Left colon (tissue), 2 donors: ENCODE measurements around the gene DCP1B. TPM values are rescaled to one million over a fixed set of nuclear protein-coding genes. Genes with fewer than 3 reads are reported as not detected.

Source experiments
- ATAC-seq: fragments of 200-7000 bp; cut with Tn5 transposase; one replicate; pipeline ENCODE4 v1.9.1; 2020; ENCODE audit warnings: mild to moderate bottlenecking, moderate library complexity
- DNase-seq, 2 donors: peaks; one replicate each; pipeline ENCODE4 v3.0.0-alpha.2; 2020
- intact Hi-C, 2 donors: fragments of 100-400 bp; cut with DNase I in 1 of 2; cut with micrococcal nuclease in 1 of 2; formaldehyde crosslinking; loops; one replicate each; pipeline versions ENCODE4 v1.11.2 to v1.14.0; 2022; cut with DNase I, micrococcal nuclease
- total RNA-seq, 2 donors: library from RNA; stranded (reverse); fragmentation: NEBNext Ultra II Directional; extraction: Animal tissue kit (Norgen Biotek cat#: 25700); gene quantifications; one replicate each; pipeline ENCODE4 v1.2.1, GENCODE V29; 2021
- donor health status: DM: no; HTN: no; CAD: no.
- donor health status: DM: yes; HTN: yes; CAD: no.

The DCP1B gene
- total RNA-seq, 2 donors from 2014 or later: 7.9 to 10.9 TPM

DNA sequence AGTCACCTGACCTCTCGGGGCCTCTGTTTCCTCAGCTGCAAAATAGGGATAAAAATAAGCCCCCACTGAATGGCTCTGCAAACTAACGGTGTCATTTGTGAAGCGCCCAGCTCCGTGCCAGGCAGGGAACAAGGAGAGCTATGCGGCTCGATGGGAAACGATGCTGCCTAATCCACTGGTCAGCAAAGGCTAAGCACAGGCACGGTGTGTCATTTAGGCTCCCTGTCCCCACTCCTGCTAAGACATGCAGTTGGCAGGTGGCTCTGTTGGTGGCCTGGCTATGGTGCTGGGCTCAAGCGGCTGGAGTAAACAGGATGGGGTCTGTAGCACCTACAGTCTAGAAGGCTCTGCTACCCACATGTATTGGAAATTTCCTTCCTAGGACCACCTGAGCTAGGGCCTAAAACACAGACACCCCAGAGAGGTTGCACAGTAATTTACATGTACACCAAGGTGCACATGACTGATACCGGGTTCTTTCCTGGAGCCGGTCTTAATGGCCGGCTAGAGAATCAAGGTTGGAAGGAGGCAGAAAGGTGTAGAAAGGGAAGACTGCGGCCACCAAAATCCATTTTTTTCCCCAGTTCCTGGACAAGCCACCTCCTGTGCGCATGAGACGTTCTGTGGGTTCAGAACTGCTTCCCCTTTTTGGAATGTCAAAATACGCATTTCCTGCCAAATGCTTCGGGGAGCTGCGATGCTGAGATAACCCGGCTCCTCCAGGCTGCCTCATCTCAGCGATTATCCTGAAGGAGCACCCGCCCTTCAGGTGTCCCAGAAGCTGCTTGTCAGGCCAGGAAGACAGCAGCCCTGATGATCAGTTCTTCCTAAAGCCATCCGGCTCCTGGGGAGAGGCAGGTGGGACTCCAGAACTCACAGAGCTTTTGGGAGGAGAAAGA lies 86.8 kb downstream of the DCP1B start:
- ATAC-seq: no peak
- no peak for DNase-seq
- intact Hi-C loops: loop anchor here in 1 of 2 donors (10.0 kb wide), 1 partner anchor 93 kb away; the partner anchor contains the start of gene LRTM2

DNA sequence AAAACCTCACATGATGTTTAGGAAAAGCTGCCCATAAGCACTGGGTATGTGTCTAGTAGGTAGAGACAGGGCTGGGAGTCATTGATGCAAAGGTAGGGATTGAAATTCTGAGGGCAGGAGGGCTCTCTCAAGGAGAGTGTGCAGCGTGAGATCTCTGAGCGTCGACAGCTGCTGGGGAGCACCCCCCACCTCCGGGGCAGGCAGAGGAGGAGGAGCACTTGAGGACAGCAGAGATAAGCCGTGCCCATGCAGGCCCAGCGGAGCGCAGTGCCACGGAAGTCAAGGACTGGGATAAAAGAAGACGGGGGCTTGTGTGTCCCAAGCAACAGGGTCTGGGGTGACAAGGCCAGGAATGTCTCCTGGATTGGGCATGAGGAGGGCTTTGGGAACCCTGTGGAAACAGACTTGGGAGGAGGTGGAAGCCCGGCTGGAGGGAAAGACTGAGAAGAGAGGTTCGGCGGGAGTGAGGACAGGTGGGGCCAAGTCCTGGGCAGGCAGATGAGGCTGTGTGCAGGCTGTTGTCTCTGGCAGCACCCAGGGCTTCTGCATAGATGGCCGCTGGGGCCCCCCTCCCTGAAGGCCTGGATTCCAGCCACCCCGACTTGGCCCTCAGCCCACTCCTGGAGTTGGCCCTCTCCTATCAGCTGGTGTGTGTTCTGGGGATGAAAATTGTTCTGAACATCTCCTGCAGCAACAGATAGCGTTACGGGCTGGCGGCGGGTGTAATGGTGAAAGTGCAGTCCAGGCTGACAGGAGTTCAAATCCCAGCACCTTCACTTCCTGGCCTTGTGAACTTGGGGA lies 87.7 kb downstream of the DCP1B start:
- ATAC-seq: no peak
- no peak for DNase-seq
- intact Hi-C loops: loop anchor here in 1 of 2 donors (10.0 kb wide), 1 partner anchor 92 kb away; the partner anchor contains the start of gene LRTM2

DNA sequence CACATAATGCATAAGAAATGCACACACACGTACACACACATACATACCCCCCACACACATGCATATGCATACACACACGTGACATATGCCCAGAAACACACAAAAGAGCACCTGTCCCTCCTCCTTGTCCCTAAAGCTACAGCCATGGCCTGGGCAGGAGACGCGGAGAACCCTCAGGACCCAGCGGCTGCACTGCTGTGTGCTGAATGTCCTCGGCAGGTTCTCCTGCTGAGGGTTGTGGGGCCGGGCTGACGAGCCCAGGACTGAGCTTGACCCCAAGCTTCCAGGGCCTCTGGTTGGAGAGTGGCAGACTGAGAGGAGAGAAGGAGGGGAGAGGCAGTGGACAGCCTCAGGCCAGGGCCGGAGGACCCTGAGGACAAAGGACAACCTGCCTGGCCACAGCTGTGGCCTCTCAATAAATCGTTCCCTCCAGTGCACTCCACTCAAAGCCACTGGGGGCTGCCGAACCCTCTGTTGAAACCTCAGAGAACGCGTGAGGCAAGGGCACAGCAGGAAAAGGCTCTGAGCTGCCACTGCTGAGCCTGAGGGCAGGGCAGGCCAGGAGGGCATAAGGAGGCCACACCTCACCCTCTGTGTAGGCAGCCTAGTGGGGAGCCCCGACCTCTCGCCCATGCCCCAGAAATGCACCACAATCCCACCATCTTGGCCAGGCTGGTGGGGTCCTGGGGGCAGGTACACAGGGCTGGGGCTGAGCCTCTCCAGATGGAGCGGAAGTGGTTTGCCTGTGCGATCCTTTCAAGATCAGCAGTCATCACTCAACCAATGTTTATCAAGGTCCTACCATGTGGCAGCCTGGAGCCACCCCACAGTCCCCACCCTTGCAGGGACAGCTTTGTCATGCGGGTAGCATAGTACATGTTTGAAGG lies 88.9 kb downstream of the DCP1B start:
- intact Hi-C loops: loop anchor here in 1 of 2 donors (10.0 kb wide), 1 partner anchor 91 kb away; the partner anchor contains the start of gene LRTM2
- ATAC-seq (no peak), DNase-seq (peak in 1 of 2 donors; percentile 16)

DNA sequence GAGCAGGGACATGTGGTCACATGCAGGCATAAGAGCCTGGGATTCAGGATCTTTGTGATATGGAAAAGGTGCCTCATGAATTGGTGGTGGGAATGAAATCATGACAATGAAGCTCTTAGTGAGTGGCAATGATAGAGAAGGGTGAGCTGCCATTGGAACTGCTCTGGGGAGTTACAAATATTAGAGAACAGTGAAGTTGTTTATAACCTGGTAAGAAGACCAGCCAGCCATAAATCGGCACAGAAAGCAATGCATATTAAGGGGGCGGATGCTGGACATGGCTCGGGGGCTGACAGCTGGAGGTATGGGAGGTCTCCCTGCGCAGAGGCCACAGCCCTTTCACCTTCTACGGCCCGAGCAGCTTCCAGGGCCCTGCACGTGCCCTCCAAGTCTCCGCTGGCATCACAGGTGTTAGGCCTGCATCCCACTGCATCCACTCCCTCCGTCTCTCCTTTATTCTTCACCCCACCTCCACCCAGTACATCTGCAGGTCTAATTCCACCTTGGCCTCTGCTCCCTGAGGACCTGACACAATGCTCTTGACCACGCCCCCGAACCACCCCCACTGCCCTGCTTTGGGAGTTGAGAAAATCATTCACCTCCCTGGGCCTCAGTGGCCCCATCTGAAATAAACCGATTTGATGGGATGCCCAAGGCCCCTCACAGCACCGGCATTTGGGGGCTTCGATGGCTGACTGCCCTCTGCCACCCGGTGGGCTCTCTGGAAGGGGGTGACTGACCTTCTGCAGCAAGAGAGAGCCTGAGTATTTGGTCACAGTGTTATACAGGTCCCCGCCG lies 89.9 kb downstream of the DCP1B start:
- intact Hi-C loops: loop anchor here in 1 of 2 donors (10.0 kb wide), 1 partner anchor 90 kb away; the partner anchor contains the start of gene LRTM2
- DNase-seq (peak in 1 of 2 donors; percentile 16), ATAC-seq (no peak)

DNA sequence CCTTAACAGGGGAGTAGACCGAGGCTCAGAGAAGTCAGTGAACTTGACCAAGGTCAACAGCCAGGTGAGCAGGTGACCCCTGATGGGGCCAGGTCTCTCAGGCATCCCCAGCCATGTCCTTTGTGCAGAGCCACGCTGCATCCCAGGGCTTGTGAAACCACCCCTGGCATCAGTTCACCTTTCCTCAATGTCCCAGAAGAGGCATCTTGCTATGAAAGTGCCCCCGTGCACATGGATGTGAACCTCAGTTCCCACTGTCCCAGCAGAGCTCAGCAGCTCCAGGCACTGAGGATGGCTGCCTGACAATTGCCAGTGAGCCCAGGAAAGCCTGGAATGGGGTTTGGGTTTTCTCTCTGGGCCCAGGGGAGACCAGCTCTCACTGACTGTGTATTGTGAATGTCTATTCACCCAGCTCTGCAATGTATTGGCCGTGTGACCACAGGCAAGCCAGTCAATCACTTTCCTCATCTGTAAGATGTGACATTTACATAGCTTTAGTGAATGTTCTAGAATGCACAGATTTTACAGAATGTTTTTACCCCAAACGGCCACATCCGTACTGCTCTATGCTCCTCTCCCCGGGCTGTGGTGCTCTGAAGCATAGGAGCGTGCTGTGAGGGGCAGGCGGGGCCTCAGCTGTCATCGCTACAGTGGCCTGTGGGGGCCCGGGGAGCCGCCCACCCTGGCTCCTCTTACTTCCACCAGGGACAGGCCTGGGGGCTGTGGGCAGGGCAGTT lies 90.7 kb downstream of the DCP1B start:
- DNase-seq (peak in 1 of 2 donors; percentile 11), ATAC-seq (no peak)
- intact Hi-C loops: loop anchor here in 1 of 2 donors (10.0 kb wide), 1 partner anchor 89 kb away; the partner anchor contains the start of gene LRTM2

DNA sequence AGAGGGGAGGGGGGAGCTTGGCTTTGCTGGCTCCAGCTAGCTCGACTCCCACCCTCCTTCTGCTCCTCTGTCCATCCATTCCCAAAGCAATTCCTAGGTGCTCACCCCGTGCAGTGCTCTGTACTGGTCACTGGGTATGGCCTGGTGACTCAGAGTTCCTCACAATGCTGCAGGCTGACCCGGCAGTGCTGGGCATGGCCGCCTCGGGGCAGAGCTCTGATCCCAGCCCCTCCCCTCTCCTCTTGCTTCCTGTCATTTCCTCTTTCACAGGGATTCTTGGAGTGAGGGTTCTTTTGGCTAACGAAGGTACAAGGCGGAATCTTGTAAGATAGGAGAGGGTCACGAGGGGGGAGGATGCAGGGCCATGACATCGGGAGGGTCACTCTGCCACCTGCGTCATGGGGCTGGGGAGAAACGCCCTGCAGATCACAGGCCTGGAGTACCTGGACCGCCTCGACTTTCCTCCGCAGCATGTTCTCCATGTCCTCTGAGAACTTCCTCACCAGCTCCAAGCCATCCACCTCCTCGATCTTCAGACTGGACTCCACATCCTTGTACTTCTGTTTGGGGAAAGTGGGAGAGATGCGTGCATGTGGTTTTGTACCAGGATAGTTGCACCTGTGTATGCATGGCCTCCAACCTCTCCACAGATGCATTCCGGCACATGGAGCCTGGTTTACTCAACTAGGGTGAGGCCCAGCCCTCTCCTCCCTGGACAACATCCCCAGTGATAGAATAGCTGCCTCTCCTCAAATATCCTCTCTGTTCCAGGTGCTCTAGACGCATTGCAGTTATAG lies 91.5 kb downstream of the DCP1B start:
- intact Hi-C loops: loop anchor here in 1 of 2 donors (10.0 kb wide), 1 partner anchor 88 kb away; the partner anchor contains the start of gene LRTM2
- ATAC-seq (no peak), DNase-seq (no peak)

DNA sequence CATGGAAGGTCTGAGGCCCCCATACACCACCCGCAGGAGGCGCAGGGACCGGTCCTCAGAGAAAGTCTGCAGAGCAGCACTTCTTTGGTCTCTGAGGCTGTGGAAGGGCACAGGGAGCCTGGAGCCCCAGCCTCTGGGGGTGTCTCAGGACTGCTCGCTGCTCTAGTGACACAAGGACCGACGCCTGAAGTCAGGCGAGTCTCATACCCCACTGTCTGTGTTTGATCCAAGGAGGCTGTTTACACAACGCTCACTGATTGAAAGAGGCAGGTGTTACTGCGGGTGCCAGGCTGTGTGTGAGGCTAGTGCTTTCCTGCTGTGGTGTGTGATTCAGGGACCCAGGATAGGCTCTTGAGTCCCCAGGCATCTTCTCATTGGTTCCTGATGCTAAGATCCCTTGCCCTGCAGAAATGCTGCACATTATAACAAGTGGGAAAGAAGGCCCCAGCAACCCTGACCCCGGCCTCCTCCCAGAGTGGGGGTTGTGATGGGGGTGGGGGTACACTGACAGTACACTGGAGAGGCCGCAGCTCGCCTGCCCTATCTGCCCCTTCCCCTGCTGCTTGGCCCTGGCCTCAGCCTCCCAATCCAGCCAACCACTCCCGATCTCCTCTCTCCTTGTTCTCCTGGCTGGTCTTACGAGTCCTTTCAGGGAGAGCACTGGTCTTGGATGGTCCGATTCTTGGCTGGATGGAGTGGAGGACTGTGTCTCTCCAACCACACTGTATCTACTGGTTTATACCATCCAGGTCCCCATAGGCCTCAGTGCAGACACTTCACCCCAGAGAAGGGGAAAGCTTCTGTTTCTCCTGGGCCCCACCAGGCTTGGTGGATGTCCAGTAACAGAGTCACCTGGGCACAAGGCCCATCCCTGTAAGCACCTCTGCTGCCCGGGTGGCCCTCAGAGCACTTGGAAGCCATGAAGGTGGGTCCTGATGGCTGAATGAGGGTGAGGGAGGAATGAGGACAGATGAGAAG lies 92.4 kb downstream of the DCP1B start:
- intact Hi-C loops: loop anchor here in 1 of 2 donors (10.0 kb wide), 1 partner anchor 87 kb away; the partner anchor contains the start of gene LRTM2
- ATAC-seq (no peak), DNase-seq (no peak)

DNA sequence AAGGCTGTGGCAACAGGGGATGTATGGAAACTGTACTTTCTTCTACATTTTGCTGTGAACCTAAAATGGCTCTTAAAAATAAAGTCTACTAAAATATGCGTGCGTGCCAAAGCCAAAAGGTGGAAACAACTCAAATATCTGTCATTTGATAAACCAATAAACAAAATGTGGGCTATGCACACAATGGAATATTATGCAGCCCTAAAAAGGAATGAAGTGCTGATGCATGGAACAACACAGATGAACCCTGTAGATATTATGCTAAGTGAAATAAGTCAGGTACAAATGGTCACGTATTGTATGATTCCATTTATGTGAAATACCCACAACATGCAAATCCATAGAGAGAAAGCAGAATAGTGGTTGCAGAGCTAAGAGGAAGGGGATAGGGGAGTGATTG lies 93.8 kb downstream of the DCP1B start:
- ATAC-seq (no peak), DNase-seq (no peak)
- intact Hi-C loops: loop anchor here in 1 of 2 donors (10.0 kb wide), 1 partner anchor 86 kb away; the partner anchor contains the start of gene LRTM2

DNA sequence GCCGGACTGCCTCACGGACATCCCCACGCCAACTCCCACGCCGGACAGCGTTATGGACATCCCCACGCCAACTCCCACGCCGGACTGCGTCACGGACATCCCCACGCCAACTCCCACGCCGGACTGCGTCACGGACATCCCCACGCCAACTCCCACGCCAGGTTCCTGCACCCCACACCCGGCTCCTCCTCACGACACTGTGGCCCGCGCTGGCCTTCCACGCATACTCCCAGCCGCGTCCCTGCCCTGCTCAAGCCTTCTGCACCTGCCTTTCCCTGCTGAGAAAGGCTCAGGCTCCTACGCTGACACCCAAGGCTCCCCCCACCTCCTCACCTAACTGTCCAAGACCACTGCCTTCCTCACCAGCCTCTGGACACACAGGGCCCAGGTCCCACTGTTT lies 95.5 kb downstream of the DCP1B start:
- intact Hi-C loops: loop anchor here in 1 of 2 donors (10.0 kb wide), 1 partner anchor 74 kb away; no protein-coding TSS in a partner anchor
- DNase-seq (no peak), ATAC-seq (no peak)

DNA sequence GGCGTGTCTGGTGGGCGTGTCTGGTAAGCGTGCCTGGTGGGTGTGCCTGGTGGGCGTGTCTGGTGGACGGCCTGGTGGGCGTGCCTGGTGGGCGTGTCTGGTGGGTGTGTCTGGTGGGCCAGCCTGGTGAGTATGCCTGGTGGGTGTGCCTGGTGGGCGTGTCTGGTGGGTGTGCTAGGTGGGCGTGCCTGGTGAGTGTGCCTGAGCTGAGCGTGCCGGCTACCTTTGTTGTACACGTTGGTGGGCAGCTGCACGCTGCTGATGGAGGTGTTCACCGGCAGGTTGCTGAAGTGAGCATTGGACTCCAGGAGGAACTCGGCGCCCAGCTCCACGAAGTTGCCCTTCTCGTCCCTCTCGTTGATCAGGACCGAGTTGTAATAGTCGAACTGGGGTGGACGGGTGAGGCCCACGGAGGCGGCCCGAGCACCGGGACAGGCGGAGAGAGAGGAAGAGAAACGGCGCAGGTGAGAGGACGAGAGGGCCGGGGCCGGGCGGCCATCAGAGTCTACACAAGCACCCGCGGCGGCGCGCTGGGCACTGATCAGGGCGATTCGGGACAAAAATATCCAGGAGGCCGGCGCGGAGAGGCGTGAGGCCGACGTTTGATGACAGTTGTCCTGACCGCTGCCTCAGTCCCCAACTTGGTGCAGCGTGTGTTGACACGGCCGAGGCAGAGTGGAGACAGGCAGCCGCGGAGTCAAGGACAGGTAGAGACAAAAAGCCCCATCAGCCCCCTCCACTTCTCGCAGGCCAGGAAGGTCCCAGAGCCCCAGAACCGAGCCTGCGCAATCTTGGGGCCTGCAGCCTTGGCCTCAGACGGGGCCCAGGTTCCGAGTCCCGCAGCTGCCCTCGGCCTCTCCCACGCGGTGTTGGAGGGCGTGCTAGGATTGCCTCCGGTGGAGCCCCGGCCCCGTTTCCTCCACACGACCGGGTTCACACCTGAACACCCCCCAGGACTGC lies 96.3 kb downstream of the DCP1B start:
- peak; percentile 63 to 74 for DNase-seq
- intact Hi-C loops: loop anchor here in 1 of 2 donors (10.0 kb wide), 1 partner anchor 73 kb away; no protein-coding TSS in a partner anchor
- peak; percentile 93 for ATAC-seq

DNA sequence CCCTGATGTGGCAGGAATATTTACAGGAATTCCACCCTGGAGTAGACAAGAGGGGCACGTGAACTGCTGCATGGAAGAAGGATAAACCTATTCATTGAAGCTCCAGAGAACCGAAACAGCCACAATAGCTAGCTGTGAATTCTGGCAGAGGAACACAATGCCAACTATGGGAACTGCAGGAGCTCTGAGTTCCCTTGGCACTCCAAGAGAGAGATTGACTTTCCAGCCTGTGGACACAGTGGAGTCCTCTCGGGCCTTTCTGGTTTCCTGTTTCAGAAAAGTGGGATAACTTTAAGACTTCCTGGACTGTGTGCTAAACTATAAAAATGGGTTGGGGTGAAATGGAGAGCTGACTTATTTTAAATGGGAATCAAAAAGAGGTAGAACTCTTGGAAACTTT lies 97.7 kb downstream of the DCP1B start:
- DNase-seq (no peak), ATAC-seq (no peak)
- intact Hi-C loops: loop anchor here in 1 of 2 donors (10.0 kb wide), 1 partner anchor 72 kb away; no protein-coding TSS in a partner anchor

DNA sequence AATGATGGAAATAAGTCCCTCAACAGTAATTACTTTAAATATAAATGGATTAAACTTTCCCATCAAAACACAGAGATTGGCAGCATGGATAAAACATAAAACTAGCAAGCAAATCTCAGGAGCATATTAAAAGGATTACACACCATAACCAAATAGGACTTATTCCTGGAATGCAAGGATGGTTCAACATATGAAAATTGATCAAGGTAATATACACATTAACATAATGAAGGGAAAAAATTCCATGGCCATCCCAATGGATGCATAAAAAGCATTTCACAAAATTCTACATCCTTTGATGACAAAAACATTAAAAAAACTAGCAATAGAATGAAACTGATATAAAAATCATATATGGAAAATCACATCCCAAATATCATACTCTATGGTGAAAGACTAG lies 99.4 kb downstream of the DCP1B start:
- intact Hi-C loops: loop anchor here in 1 of 2 donors (10.0 kb wide), 1 partner anchor 70 kb away; no protein-coding TSS in a partner anchor
- DNase-seq (no peak), ATAC-seq (no peak)

DNA sequence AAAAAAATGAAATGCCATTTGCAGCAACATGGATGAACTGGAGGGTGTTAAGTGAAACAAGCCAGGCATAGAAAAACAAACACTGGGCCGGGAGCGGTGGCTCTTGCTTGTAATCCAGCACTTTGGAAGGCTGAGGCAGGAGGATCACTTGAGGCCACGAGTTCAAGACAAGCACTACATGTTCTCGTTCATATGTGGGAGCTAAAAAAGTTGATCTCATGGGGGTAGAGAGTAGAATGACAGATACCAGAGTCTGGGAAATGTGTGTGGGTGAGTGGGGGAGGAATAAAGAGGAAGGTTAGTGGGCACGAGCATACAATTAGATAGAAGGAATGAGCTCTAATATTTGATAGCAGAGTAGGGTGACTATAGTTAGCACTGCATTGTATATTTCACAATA lies 107.3 kb downstream of the DCP1B start:
- intact Hi-C loops: no loop called here
- no peak for DNase-seq
- ATAC-seq: no peak
